HUES64 (cell line): ENCODE data around the gene ADAMTS16.

Experiments
- H3K27ac ChIP-seq: 2 replicates; pipeline ENCODE4 v1.7.0; 2013; ENCODE audit warnings: low read depth, low read length, inconsistent platforms
- H3K27me3 ChIP-seq: 2 replicates; pipeline ENCODE4 v1.6.1; 2013; ENCODE audit warnings: mild to moderate bottlenecking, low read length; ENCODE audit not compliant: insufficient read depth
- H3K36me3 ChIP-seq: 2 replicates; pipeline ENCODE4 v1.6.1; 2013; ENCODE audit warnings: mild to moderate bottlenecking, low read length; ENCODE audit not compliant: insufficient read depth
- H3K4me1 ChIP-seq: 2 replicates; pipeline ENCODE4 v1.6.1; 2013; ENCODE audit warnings: mild to moderate bottlenecking, low read length, moderate library complexity; ENCODE audit not compliant: insufficient read depth
- H3K4me3 ChIP-seq: 2 replicates; pipeline ENCODE4 v1.5.1; 2013; ENCODE audit warnings: mild to moderate bottlenecking, low read length, moderate library complexity
- H3K9ac ChIP-seq: 2 replicates; pipeline ENCODE4 v1.6.1; 2013; ENCODE audit warnings: mild to moderate bottlenecking, low read depth, low read length
- H3K9me3 ChIP-seq: 2 replicates; pipeline ENCODE4 v1.6.1; 2013; ENCODE audit warnings: low read depth, low read length; ENCODE audit not compliant: insufficient read depth
- WGBS: fragments of 150-250, 120-280 bp; methylation state at CpG from one replicate; pipeline ENCODE4 v1.1.7; 2013; ENCODE audit warnings: missing lambda C conversion rate; 5-methylcytosine and 5-hydroxymethylcytosine counted together

ADAMTS16 gene

GRCh38 chr5:5287419-5287818, 147.3 kb downstream of the ADAMTS16 start:
- H3K9me3 ChIP-seq = peaks cover 6% of the 10 kb centered on the region; the same call in 1 of the 2 replicates
- no peaks in the 10 kb centered on the region for H3K27me3 ChIP-seq
- WGBS = 96% methylated on average over 9 of the region's 9 CpGs
- peaks cover 3% of the 10 kb centered on the region; the same call in 1 of the 2 replicates for H3K36me3 ChIP-seq
- no peaks in the 10 kb centered on the region for H3K4me1 ChIP-seq
- H3K4me3 ChIP-seq = no peak overlapping the region
- H3K27ac ChIP-seq = no peak overlapping the region
- H3K9ac ChIP-seq = no peak overlapping the region

DNA sequence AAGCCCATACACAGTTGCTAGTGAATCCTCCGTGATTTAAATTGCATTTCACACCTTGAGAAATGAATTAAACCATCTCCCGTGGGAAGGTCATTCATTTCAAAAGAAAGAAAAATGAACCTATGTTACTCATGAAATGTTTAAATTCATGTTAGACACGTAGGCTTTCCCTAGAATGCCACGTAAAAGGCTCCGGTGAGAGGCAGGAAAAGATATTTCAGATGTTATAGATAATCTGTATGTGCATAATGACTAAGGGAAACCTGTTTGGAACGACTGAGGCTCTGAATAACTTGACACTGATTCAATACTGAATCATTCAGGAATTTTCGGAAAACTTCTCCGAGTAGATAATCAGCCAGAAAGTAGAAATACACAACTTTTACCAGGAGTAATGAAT, 148.1 kb downstream of the ADAMTS16 start:
- no peaks in the 10 kb centered on the region for H3K4me1 ChIP-seq
- H3K4me3 ChIP-seq = no peak overlapping the region
- H3K36me3 ChIP-seq = peaks cover 3% of the 10 kb centered on the region; the same call in 1 of the 2 replicates
- H3K9me3 ChIP-seq = peaks cover 6% of the 10 kb centered on the region; the same call in 1 of the 2 replicates
- H3K27me3 ChIP-seq = no peaks in the 10 kb centered on the region
- no peak overlapping the region for H3K27ac ChIP-seq
- 79% methylated on average over 8 of the region's 8 CpGs for WGBS
- no peak overlapping the region for H3K9ac ChIP-seq

DNA sequence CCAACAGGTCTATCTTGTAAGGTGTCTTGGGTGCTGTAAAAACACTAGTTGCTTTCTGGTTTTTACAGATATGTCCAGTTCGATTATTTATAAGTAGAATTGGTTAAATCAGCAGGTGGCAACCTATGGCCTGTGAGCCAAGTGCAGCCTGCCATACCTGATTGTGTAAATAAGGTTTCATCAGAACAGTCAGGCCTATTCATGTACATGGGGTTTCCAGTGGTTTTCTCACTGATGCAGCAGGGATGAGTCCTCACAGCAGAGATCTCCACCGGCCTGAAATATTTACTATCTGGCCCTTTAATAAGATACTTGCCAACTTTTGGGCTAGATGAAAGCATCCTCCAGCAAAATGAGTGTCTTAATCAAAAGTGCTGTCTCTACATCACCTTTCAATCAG, 149.4 kb downstream of the ADAMTS16 start:
- Histone ChIP-seq H3K36me3 (no peaks in the 10 kb centered on the region), H3K9me3 (no peaks in the 10 kb centered on the region), H3K27ac (no peak overlapping the region), H3K9ac (no peak overlapping the region), H3K27me3 (no peaks in the 10 kb centered on the region), H3K4me3 (no peak overlapping the region), H3K4me1 (no peaks in the 10 kb centered on the region)
- 90% methylated on average over 2 of the region's 2 CpGs for WGBS

GRCh38 chr5:5290674-5291334, 150.7 kb downstream of the ADAMTS16 start:
- WGBS = 91% methylated on average over 10 of the region's 10 CpGs
- no peaks in the 10 kb centered on the region for H3K4me1 ChIP-seq
- no peaks in the 10 kb centered on the region for H3K27me3 ChIP-seq
- no peaks in the 10 kb centered on the region for H3K36me3 ChIP-seq
- no peak overlapping the region for H3K9ac ChIP-seq
- no peak overlapping the region for H3K27ac ChIP-seq
- H3K4me3 ChIP-seq = no peak overlapping the region
- H3K9me3 ChIP-seq = no peaks in the 10 kb centered on the region

DNA sequence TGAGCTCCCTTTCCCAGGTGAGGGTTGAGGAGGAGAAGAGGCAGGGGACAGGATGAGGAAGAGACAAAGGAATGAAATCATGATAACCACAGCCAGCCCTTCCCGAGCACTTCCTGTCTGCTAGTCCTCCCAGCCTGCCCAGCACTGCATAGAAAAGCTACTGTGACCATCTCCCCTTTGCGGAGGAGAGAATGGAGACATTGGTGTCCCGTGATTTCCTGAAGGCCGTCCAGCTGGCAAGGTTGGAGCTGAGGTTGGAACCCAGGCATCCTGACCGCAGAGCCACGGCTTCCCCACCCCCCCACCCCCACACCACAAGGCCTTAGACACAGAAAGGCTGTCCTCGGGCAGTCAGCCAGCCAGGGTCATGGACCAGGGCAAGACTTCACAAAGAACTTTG, 151.2 kb downstream of the ADAMTS16 start:
- Histone ChIP-seq H3K4me3 (no peak overlapping the region), H3K4me1 (no peaks in the 10 kb centered on the region), H3K9ac (no peak overlapping the region), H3K27me3 (no peaks in the 10 kb centered on the region), H3K27ac (no peak overlapping the region), H3K9me3 (no peaks in the 10 kb centered on the region), H3K36me3 (no peaks in the 10 kb centered on the region)
- 94% methylated on average over 7 of the region's 7 CpGs for WGBS

DNA sequence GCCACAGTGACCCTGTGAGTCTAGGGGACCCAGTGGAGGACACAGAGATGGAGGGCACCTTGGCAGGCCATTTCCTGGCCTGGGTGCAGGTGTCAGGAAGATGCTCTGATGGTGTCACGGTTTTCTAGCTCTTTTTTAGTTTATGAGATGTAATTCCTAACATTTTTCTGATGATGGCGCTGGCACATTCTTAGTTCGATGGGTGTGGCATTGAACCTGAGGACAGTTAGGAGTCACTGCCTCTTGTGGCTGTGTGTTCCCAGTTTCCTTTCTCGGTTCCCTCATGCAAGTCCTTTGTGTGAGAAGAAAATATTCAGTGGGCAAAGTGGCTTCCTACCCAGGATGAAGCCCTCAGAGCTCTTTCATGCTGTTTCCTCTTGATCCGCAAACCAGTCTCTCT, 152.9 kb downstream of the ADAMTS16 start:
- H3K27ac ChIP-seq = no peak overlapping the region
- H3K9ac ChIP-seq = no peak overlapping the region
- H3K36me3 ChIP-seq = no peaks in the 10 kb centered on the region
- no peaks in the 10 kb centered on the region for H3K27me3 ChIP-seq
- no peaks in the 10 kb centered on the region for H3K4me1 ChIP-seq
- no peaks in the 10 kb centered on the region for H3K9me3 ChIP-seq
- 82% methylated on average over 5 of the region's 5 CpGs for WGBS
- no peak overlapping the region for H3K4me3 ChIP-seq

GRCh38 chr5:5294429-5294828, 154.3 kb downstream of the ADAMTS16 start:
- Histone ChIP-seq H3K27ac (no peak overlapping the region), H3K27me3 (no peaks in the 10 kb centered on the region), H3K9me3 (no peaks in the 10 kb centered on the region), H3K36me3 (no peaks in the 10 kb centered on the region), H3K4me3 (no peak overlapping the region), H3K4me1 (no peaks in the 10 kb centered on the region), H3K9ac (no peak overlapping the region)
- WGBS = 100% methylated on average over 1 of the region's 1 CpG

- Histone ChIP-seq H3K4me3 (no peak overlapping the region), H3K36me3 (no peaks in the 10 kb centered on the region), H3K27ac (no peak overlapping the region), H3K9me3 (no peaks in the 10 kb centered on the region), H3K27me3 (no peaks in the 10 kb centered on the region), H3K9ac (no peak overlapping the region), H3K4me1 (no peaks in the 10 kb centered on the region)
- 91% methylated on average over 4 of the region's 4 CpGs for WGBS
These were observed 155.2 kb downstream of the ADAMTS16 start for GRCh38 chr5:5295351-5295750.

- no peak overlapping the region for H3K9ac ChIP-seq
- H3K9me3 ChIP-seq = no peaks in the 10 kb centered on the region
- H3K36me3 ChIP-seq = no peaks in the 10 kb centered on the region
- 93% methylated on average over 4 of the region's 6 CpGs for WGBS
- H3K27ac ChIP-seq = no peak overlapping the region
- H3K27me3 ChIP-seq = no peaks in the 10 kb centered on the region
- no peak overlapping the region for H3K4me3 ChIP-seq
- H3K4me1 ChIP-seq = no peaks in the 10 kb centered on the region
These were observed 155.9 kb downstream of the ADAMTS16 start for GRCh38 chr5:5296051-5296450.

DNA sequence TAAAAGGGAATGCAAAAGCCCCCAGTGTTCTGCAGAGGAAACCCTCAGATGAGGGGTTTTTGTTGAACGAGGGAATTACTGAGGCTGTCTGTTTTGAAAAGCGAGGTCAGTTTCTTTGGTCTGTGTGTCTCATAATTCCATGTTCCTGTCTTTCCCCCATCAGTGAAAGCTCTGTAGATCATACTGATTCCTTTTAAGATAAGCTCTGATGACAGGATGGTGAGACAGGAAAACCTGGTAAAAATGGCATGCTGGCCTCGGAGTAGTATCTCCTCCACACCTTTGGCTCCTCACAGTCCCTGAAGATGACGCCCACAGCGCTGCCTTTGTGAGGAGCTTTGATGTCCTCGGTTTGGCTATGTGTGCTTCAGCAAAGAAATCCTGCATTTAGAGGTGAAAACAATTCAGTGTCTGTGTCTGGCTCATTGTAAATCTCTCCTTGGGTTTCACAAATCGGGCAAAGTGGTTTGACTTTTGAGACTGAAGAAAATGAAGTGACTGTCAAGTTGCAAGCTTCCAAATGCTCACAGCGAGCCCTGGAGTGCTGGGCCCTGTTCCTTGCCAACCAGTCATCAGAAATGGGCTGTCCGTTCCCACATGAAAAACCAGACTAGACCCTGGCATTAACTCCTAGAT, 157.4 kb downstream of the ADAMTS16 start:
- H3K9me3 ChIP-seq = peaks cover 9% of the 10 kb centered on the region; the same call in 1 of the 2 replicates
- 94% methylated on average over 9 of the region's 9 CpGs for WGBS
- no peak overlapping the region for H3K27ac ChIP-seq
- H3K9ac ChIP-seq = no peak overlapping the region
- no peaks in the 10 kb centered on the region for H3K4me1 ChIP-seq
- no peaks in the 10 kb centered on the region for H3K27me3 ChIP-seq
- H3K36me3 ChIP-seq = no peaks in the 10 kb centered on the region
- no peak overlapping the region for H3K4me3 ChIP-seq

DNA sequence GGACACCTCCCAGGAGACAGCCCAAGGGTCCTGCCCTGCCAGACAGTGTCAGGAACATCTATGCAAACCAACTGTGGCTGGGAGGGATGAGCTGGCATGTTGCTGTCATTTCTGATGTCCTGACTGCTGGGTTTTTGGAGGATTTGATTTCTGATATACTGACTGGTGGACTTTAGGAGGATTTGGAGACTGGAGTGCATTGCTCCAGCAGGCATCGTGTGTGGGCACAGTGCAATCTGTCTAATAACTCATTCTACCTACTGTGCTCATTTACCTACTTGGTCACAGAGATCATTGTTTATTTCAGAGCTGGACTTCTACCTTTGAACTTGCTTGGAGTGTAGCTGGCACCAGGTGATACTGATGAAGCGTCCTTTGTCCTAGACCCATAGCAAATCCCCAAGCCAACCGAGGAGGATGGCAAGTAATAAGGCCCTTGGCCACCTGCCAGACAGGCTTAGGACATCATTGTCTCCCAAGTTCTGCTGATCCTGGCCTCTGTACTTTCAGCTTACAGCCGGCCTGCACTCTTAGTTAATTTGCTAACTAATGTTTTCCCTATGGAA, 158.0 kb downstream of the ADAMTS16 start:
- H3K9me3 ChIP-seq = peaks cover 9% of the 10 kb centered on the region; the same call in 1 of the 2 replicates
- no peaks in the 10 kb centered on the region for H3K27me3 ChIP-seq

More for the DNA sequence above, 158.0 kb downstream of the ADAMTS16 start:
- Histone ChIP-seq H3K4me1 (no peaks in the 10 kb centered on the region), H3K9ac (no peak overlapping the region), H3K27ac (no peak overlapping the region), H3K36me3 (no peaks in the 10 kb centered on the region), H3K4me3 (no peak overlapping the region)
- 92% methylated on average over 4 of the region's 4 CpGs for WGBS
